Left lung (tissue), 10 donors: ENCODE data around the gene GMDS. TPM values are rescaled to one million over a fixed set of nuclear protein-coding genes. Genes with fewer than 3 reads are reported as not detected.

Experiments used
- ATAC-seq: fragments of 200-7000 bp; cut with Tn5 transposase; one replicate; pipeline ENCODE4 v1.9.1; 2020; ENCODE audit warnings: moderate library complexity
- DNase-seq, 4 donors: peaks; one replicate each; pipeline ENCODE4 v3.0.0-alpha.2; 2013 to 2020
- H3K27ac ChIP-seq, 2 donors: fragments of 200-600 bp; sonication (generic) in 1 of 2; one replicate each; pipeline versions ENCODE4 v1.5.0 to v1.8.0; 2020 to 2021
- H3K27me3 ChIP-seq, 2 donors: fragments of 200-600 bp; sonication (generic) in 1 of 2; one replicate each; pipeline versions ENCODE4 v1.5.0 to v1.8.0; 2020 to 2021
- H3K36me3 ChIP-seq, 2 donors: fragments of 200-600 bp; sonication (generic) in 1 of 2; one replicate each; pipeline versions ENCODE4 v1.5.0 to v1.8.0; 2020 to 2021
- H3K4me1 ChIP-seq, 2 donors: fragments of 200-600 bp; one replicate each; pipeline ENCODE4 v1.8.0; 2021
- H3K4me3 ChIP-seq, 2 donors: fragments of 200-600 bp; sonication (generic) in 1 of 2; one replicate each; pipeline versions ENCODE4 v1.5.0 to v1.8.0; 2020 to 2021; ENCODE audit warnings: mild to moderate bottlenecking in 1 of 2
- H3K9me3 ChIP-seq, 2 donors: fragments of 200-600 bp; sonication (generic) in 1 of 2; one replicate each; pipeline versions ENCODE4 v1.5.0 to v1.8.0; 2020 to 2021
- CTCF ChIP-seq, 2 donors: fragments of 200-600 bp; sonication (generic) in 1 of 2; IDR thresholded peaks; one replicate each; pipeline versions ENCODE4 v1.5.0 to v1.8.0; 2021; ENCODE audit warnings: antibody characterized with exemption in 2 of 2
- intact Hi-C, 2 donors: fragments of 100-400 bp; cut with DNase I; formaldehyde crosslinking; loops; one replicate each; pipeline versions ENCODE4 v1.11.2 to v1.14.2; 2022
- polyA plus RNA-seq, 6 donors: library from polyadenylated mRNA; unstranded; fragments of 120-200 nt; gene quantifications; one replicate each; pipeline ENCODE4 v1.2.1, GENCODE V29; 2013; ENCODE audit not compliant: insufficient read length in 6 of 6
- total RNA-seq, 2 donors: library from RNA; stranded (reverse); fragmentation: NEBNext Ultra II Directional; extraction: Animal tissue kit (Norgen Biotek cat#: 25700); gene quantifications; one replicate each; pipeline ENCODE4 v1.2.1, GENCODE V29; 2021
- donor health status: DM: no; HTN: yes; CAD: no.
- donor health status: DM: no; HTN: no; CAD: no.

The GMDS gene
- total and polyA plus RNA-seq, 8 donors, result 16.5 to 25.4 (median 21.2) TPM

- Histone ChIP-seq H3K9me3 (no peaks in the 10 kb centered on the region), H3K27me3 (no peaks in the 10 kb centered on the region), H3K27ac (no peak overlapping the region), H3K4me3 (no peak overlapping the region), H3K4me1 (no peaks in the 10 kb centered on the region), H3K36me3 (no peaks in the 10 kb centered on the region)
- no peak for DNase-seq
- no peak for ATAC-seq
- no peak for TF ChIP-seq CTCF (IDR thresholded peaks at IDR 0.05)
- intact Hi-C loops, result loop anchor here in 1 of 2 donors (5.0 kb wide), 1 partner anchor 494 kb away; the partner anchor contains the start of gene FOXC1
These were observed 144.2 kb downstream of the GMDS start for GRCh38 chr6:2101213-2101612.

GRCh38 chr6:2099870-2100269 lies 145.5 kb downstream of the GMDS start:
- DNase-seq, result no peak
- no peak for ATAC-seq

GRCh38 chr6:2097464-2097863 lies 147.9 kb downstream of the GMDS start:
- Histone ChIP-seq H3K36me3 (no peaks in the 10 kb centered on the region), H3K27me3 (no peaks in the 10 kb centered on the region), H3K9me3 (no peaks in the 10 kb centered on the region), H3K27ac (no peak overlapping the region), H3K4me3 (no peak overlapping the region), H3K4me1 (no peaks in the 10 kb centered on the region)
- DNase-seq, result no peak
- ATAC-seq, result no peak
- no peak for TF ChIP-seq CTCF (IDR thresholded peaks at IDR 0.05)
- intact Hi-C loops, result no loop called here

More at GRCh38 chr6:2099870-2100269, 145.5 kb downstream of the GMDS start:
- intact Hi-C loops, result loop anchor here in 1 of 2 donors (5.0 kb wide), 1 partner anchor 493 kb away; the partner anchor contains the start of gene FOXC1
- Histone ChIP-seq H3K4me1 (no peaks in the 10 kb centered on the region), H3K9me3 (no peaks in the 10 kb centered on the region), H3K36me3 (no peaks in the 10 kb centered on the region), H3K27me3 (no peaks in the 10 kb centered on the region), H3K4me3 (no peak overlapping the region), H3K27ac (no peak overlapping the region)
- TF ChIP-seq CTCF (IDR thresholded peaks at IDR 0.05), result no peak

- no peak overlapping the region for H3K27ac ChIP-seq
- no peak overlapping the region for H3K4me3 ChIP-seq
- no peaks in the 10 kb centered on the region for H3K4me1 ChIP-seq
- DNase-seq (no peak), ATAC-seq (no peak)
- intact Hi-C loops, result no loop called here
- no peaks in the 10 kb centered on the region for H3K27me3 ChIP-seq
- no peaks in the 10 kb centered on the region for H3K9me3 ChIP-seq
- H3K36me3 ChIP-seq, result no peaks in the 10 kb centered on the region
- no peak for TF ChIP-seq CTCF (IDR thresholded peaks at IDR 0.05)
These were observed 150.8 kb downstream of the GMDS start for GRCh38 chr6:2094642-2095041.

GRCh38 chr6:2086326-2086965 lies 159.0 kb downstream of the GMDS start:
- no peak for TF ChIP-seq CTCF (IDR thresholded peaks at IDR 0.05)
- Histone ChIP-seq H3K27me3 (no peaks in the 10 kb centered on the region), H3K36me3 (no peaks in the 10 kb centered on the region), H3K4me1 (no peaks in the 10 kb centered on the region), H3K9me3 (no peaks in the 10 kb centered on the region), H3K27ac (no peak overlapping the region), H3K4me3 (no peak overlapping the region)
- ATAC-seq (no peak), DNase-seq (peak in 1 of 4 donors; percentile 31)
- intact Hi-C loops, result no loop called here
